ENCODE data around the gene TMEM185A. TPM values are rescaled to one million over a fixed set of nuclear protein-coding genes. Genes with fewer than 3 reads are reported as not detected.
"Not testable (repeated sequence)": the region's sequence is repeated elsewhere in the genome, so short reads cannot be mapped to it uniquely, and the experiment has no call there.

Gene TMEM185A
- total RNA-seq, 4 donors from 2014 or later: 2.2 to 26.8 (median 12.0) TPM

DNA sequence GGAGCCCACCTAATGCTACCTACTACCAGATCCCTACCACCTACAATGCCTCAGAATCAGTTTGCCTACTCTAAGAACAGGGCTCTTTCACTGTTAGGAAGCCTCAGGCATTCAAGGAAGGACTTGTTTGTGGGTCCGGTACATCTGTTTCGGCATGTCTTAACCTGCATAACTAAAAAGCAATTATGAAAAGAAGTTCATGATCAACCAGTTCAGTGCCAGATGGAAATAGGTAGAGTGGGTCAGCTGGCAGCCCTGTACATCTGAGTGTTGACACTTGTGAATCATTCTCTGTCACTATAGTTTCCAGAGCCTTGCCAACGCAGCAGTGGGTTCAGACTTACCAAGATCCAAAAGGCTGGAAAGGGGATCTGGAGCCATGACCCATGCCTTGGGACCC, 3.3 kb downstream of the TMEM185A start:
- Histone ChIP-seq H3K27ac (no peak overlapping the region), H3K4me3 (no peak overlapping the region), H3K4me1 (peaks cover 0 to 15% (median 0%) of the 10 kb centered on the region in 4 donors), H3K36me3 (no peaks in the 10 kb centered on the region), H3K27me3 (no peaks in the 10 kb centered on the region), H3K9me3 (no peaks in the 10 kb centered on the region)
- DNase-seq: no peak
- 86% methylated on average over 3 of the region's 3 CpGs; no CpG with 5 or more reads in 1 of the 2 donors for WGBS, 2 donors (ENCODE audit: low coverage in 1 of 2)
- TF ChIP-seq EP300 (IDR thresholded peaks at IDR 0.05; ENCODE audit: low read depth) (no peak), POLR2A (IDR thresholded peaks at IDR 0.05) (no peak), POLR2AphosphoS5 (IDR thresholded peaks at IDR 0.05) (no peak)
- TF ChIP-seq, protein P1, sequence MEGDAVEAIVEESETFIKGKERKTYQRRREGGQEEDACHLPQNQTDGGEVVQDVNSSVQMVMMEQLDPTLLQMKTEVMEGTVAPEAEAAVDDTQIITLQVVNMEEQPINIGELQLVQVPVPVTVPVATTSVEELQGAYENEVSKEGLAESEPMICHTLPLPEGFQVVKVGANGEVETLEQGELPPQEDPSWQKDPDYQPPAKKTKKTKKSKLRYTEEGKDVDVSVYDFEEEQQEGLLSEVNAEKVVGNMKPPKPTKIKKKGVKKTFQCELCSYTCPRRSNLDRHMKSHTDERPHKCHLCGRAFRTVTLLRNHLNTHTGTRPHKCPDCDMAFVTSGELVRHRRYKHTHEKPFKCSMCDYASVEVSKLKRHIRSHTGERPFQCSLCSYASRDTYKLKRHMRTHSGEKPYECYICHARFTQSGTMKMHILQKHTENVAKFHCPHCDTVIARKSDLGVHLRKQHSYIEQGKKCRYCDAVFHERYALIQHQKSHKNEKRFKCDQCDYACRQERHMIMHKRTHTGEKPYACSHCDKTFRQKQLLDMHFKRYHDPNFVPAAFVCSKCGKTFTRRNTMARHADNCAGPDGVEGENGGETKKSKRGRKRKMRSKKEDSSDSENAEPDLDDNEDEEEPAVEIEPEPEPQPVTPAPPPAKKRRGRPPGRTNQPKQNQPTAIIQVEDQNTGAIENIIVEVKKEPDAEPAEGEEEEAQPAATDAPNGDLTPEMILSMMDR (IDR thresholded peaks at IDR 0.05): no peak
- intact Hi-C loops (cut with DNase I; ENCODE audit: low total_unique reads) (no loop called here), in situ Hi-C loops (cut with MboI; ENCODE audit: low pct_ligation_motif_present in 1 of 4, low pct_unique_long_range_greater_than_20kb in 1 of 4, low sequenced_read_pairs in 3 of 4) (loop anchor here in 1 of 4 donors (25.0 kb wide), 1 partner anchor 116 kb away; the partner anchor contains the start of gene IDS)

DNA sequence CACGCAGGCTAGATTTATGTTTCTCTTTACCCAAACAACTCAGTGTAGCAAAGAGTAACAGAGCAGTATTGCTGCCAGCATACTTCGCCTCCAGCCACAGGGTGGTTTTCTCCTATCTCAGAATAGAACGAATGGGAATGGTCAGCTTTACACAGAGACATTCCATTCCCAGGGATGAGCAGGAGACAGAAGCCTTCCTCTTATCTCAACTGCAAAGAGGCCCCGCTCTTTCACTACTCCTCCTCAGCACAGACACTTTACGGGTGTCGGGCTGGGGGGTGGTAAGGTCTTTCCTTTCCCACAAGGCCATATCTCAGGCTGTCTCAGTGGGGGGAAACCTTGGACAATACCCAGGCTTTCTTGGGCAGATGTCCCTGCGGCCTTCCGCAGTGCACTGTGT, 4.8 kb downstream of the TMEM185A start:
- DNase-seq; H3K36me3 ChIP-seq; H3K27ac ChIP-seq; H3K9me3 ChIP-seq; intact Hi-C loops (cut with DNase I; ENCODE audit: low total_unique reads); H3K27me3 ChIP-seq; H3K4me3 ChIP-seq: not testable (repeated sequence)
- WGBS, 2 donors (ENCODE audit: low coverage in 1 of 2): 79 to 90% methylated on average over 3 to 8 of the region's 8 CpGs
- H3K4me1 ChIP-seq: peaks cover 0 to 11% (median 0%) of the 10 kb centered on the region in 4 donors
- in situ Hi-C loops (cut with MboI; ENCODE audit: low pct_ligation_motif_present in 1 of 4, low pct_unique_long_range_greater_than_20kb in 1 of 4, low sequenced_read_pairs in 3 of 4): loop anchor here in 1 of 4 donors (25.0 kb wide), 1 partner anchor 115 kb away; the partner anchor contains the start of gene IDS

DNA sequence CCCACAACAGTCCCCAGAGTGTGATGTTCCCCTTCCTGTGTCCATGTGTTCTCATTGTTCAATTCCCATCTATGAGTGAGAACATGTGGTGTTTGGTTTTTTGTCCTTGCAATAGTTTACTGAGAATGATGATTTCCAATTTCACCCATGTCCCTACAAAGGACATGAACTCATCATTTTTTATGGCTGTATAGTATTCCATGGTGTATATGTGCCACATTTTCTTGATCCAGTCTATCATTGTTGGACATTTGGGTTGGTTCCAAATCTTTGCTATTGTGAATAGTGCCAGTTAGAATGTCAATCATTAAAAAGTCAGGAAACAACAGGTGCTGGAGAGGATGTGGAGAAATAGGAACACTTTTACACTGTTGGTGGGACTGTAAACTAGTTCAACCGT, 11.9 kb downstream of the TMEM185A start:
- H3K36me3 ChIP-seq; intact Hi-C loops (cut with DNase I; ENCODE audit: low total_unique reads); H3K27ac ChIP-seq; H3K4me3 ChIP-seq; H3K4me1 ChIP-seq; H3K27me3 ChIP-seq; DNase-seq; H3K9me3 ChIP-seq: not testable (repeated sequence)
- in situ Hi-C loops (cut with MboI; ENCODE audit: low pct_ligation_motif_present in 1 of 4, low pct_unique_long_range_greater_than_20kb in 1 of 4, low sequenced_read_pairs in 3 of 4): loop anchor here in 2 of 4 donors (25.0 kb wide), 1 partner anchor 107 kb away; the partner anchor contains the start of gene IDS (in 2 of the 2)
- 67% methylated on average over 1 of the region's 1 CpG; no CpG with 5 or more reads in 1 of the 2 donors for WGBS, 2 donors (ENCODE audit: low coverage in 1 of 2)

DNA sequence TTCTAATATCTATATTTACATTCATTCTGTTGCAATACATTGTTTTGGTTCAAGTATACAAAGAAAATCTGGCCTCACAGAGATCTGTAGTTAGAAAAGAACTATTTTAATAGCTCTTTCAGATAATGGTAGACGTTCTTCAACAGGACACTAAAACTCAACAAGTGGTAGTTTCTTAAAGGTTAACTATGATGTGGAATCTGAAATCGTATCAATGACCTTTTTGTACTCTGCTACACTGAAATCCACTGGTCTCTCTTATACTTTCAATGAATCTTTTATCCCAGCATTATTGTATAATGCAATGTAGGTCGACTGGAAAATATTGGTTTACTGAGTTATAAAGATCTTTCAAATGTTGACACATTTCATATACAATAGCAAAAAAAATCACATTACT, 12.7 kb downstream of the TMEM185A start:
- Histone ChIP-seq H3K27ac (no peak overlapping the region), H3K27me3 (no peaks in the 10 kb centered on the region), H3K4me3 (no peak overlapping the region), H3K9me3 (no peaks in the 10 kb centered on the region), H3K36me3 (no peaks in the 10 kb centered on the region), H3K4me1 (no peaks in the 10 kb centered on the region)
- no peak for DNase-seq
- intact Hi-C loops (cut with DNase I; ENCODE audit: low total_unique reads): no loop called here
- in situ Hi-C loops (cut with MboI; ENCODE audit: low pct_ligation_motif_present in 1 of 4, low pct_unique_long_range_greater_than_20kb in 1 of 4, low sequenced_read_pairs in 3 of 4): loop anchor here in 2 of 4 donors (25.0 kb wide), 1 partner anchor 107 kb away; the partner anchor contains the start of gene IDS (in 2 of the 2)
- 61 to 100% methylated on average over 1 to 3 of the region's 3 CpGs for WGBS, 2 donors (ENCODE audit: low coverage in 1 of 2)
- TF ChIP-seq EP300 (IDR thresholded peaks at IDR 0.05; ENCODE audit: low read depth): no peak
- TF ChIP-seq POLR2AphosphoS5 (IDR thresholded peaks at IDR 0.05): no peak
- TF ChIP-seq, protein P1 (IDR thresholded peaks at IDR 0.05): no peak
- TF ChIP-seq POLR2A (IDR thresholded peaks at IDR 0.05): no peak

DNA sequence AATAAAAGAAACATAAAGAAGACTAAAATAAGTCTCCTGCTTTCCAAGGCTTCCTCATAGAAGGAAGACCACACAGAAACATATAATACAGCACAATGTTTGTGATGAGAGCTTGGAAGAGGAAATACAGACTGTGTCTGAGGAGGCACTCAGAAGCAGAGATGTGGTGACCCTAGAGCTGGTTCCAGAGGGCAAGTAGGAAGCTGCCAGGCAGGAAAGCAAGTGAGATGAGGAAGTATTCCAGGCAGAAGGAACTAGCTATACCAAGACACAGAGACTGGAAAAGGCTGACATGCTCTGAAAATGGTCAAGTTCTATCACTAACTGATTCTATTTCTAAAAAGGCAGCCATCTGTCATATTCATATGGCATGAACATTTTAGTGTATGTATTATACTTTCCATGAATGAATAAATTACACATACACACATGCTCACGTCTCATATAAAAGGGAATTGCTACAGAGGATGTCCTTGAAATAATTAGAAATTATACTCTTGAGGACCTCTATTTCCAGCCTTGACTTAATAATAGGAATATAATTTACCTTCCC, 19.9 kb downstream of the TMEM185A start:
- WGBS, 2 donors (ENCODE audit: low coverage in 1 of 2): 62% methylated on average over 1 of the region's 1 CpG; no CpG with 5 or more reads in 1 of the 2 donors
- no peak for DNase-seq

More for the DNA sequence above, 19.9 kb downstream of the TMEM185A start:
- Histone ChIP-seq H3K9me3 (no peaks in the 10 kb centered on the region), H3K27ac (no peak overlapping the region), H3K36me3 (no peaks in the 10 kb centered on the region), H3K4me3 (no peak overlapping the region), H3K27me3 (no peaks in the 10 kb centered on the region), H3K4me1 (no peaks in the 10 kb centered on the region)
- TF ChIP-seq POLR2AphosphoS5 (IDR thresholded peaks at IDR 0.05) (no peak), EP300 (IDR thresholded peaks at IDR 0.05; ENCODE audit: low read depth) (no peak), POLR2A (IDR thresholded peaks at IDR 0.05) (no peak)
- TF ChIP-seq, protein P1 (IDR thresholded peaks at IDR 0.05): no peak
- intact Hi-C loops (cut with DNase I; ENCODE audit: low total_unique reads): no loop called here
- in situ Hi-C loops (cut with MboI; ENCODE audit: low pct_ligation_motif_present in 1 of 4, low pct_unique_long_range_greater_than_20kb in 1 of 4, low sequenced_read_pairs in 3 of 4): loop anchor here in 2 of 4 donors (25.0 kb wide), 1 partner anchor 99 kb away; the partner anchor contains the start of gene IDS (in 2 of the 2)
